ENCODE data around the gene TMED7. TPM values are rescaled to one million over a fixed set of nuclear protein-coding genes. Genes with fewer than 3 reads are reported as not detected.

The TMED7 gene
- polyA plus RNA-seq, 3 donors: 18.2 to 70.1 (median 65.1) TPM

DNA sequence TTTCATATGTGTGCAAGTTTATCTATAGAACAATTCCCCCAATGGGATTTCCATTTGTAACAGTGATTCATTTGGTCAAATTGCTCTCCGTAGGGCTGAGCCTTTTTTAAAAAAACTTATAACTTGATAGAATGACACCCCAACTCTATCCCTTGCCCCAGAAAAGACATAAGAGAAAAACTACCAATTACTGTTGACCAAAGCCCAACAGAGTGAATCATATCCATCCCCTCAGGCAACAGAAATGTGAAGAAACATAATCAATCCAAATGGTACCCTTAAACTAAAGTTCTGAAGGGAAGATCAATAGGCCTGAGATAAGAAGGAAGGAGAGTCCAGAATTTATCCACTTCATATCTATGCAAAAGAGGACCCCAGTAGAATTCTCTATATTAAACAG is 41.3 kb downstream of the TMED7 start:
- Histone ChIP-seq H3K4me1 (ENCODE audit: control insufficient read depth in 1 of 2, insufficient read depth in 2 of 2, low read length in 2 of 2) (peaks cover 0 to 3% of the 10 kb centered on the region in 2 donors), H3K27ac (ENCODE audit: low read depth in 1 of 2, low read length in 2 of 2) (no peak overlapping the region), H3K4me3 (replicated peaks in 1 of 3; ENCODE audit: low read depth in 2 of 3, low read length in 3 of 3) (no peak overlapping the region), H3K9ac (ENCODE audit: insufficient read depth, low read length, poor library complexity, severe bottlenecking) (no peak overlapping the region), H3K9me3 (replicated peaks in 1 of 2; ENCODE audit: control insufficient read depth in 1 of 2, insufficient read depth in 1 of 2, low read length in 2 of 2) (no peaks in the 10 kb centered on the region), H4K20me1 (ENCODE audit: insufficient read depth, low read length) (peaks cover 100% of the 10 kb centered on the region), H3K79me2 (ENCODE audit: insufficient read depth, low read length) (peaks cover 65% of the 10 kb centered on the region), H2AFZ (ENCODE audit: insufficient read depth, low read depth, low read length, poor library complexity, severe bottlenecking) (no peak overlapping the region), H3K27me3 (ENCODE audit: control insufficient read depth in 2 of 2, insufficient read depth in 2 of 2, low read length in 2 of 2) (no peaks in the 10 kb centered on the region), H3K36me3 (replicated peaks in 1 of 2; ENCODE audit: control insufficient read depth in 1 of 2, insufficient read depth in 2 of 2, low read length in 2 of 2) (peaks cover 12 to 54% of the 10 kb centered on the region in 2 donors), H3K4me2 (replicated peaks; ENCODE audit: extremely low read depth, low read length, poor library complexity, severe bottlenecking) (no peak overlapping the region)
- no peak for TF ChIP-seq CTCF (IDR thresholded peaks at IDR 0.05)
- H3K27ac Mint-ChIP-seq: no peak overlapping the region
- peaks cover 4% of the 10 kb centered on the region for H3K4me1 Mint-ChIP-seq
- peaks cover 0 to 3% (median 0%) of the 10 kb centered on the region in 3 donors for H3K27me3 Mint-ChIP-seq (ENCODE audit: low read depth in 3 of 3)
- H3K36me3 Mint-ChIP-seq: peaks cover 31 to 39% of the 10 kb centered on the region in 2 donors
- no CpG with 5 or more reads among the region's 1 CpG for WGBS (ENCODE audit: insufficient coverage)
- H3K9me3 Mint-ChIP-seq: peaks cover 0 to 3% (median 0%) of the 10 kb centered on the region in 7 donors
- no peak for DNase-seq
- intact Hi-C loops (cut with micrococcal nuclease): loop anchor here in 1 of 2 donors (10.0 kb wide), 1 partner anchor 50 kb away; no protein-coding TSS in a partner anchor
- H3K4me3 Mint-ChIP-seq: no peak overlapping the region

DNA sequence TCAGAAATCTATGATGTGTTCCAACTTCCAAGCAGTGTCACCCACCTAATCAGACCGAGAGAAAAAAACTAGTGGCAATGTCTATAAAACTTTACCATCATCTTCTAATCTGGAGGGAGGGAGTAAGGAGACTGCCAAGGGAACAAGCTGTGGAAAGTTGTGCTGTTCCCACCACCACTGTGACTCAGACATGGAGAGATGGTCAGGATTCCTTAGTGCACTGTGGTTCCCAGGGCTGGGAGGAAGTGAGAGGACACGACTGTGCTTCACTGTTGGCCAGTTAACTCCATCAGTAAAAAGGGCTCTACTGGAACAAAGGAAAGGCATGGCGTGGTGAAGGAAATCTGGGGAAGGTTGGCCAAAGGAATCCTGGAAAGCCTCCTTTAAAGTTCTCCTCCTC is 42.4 kb downstream of the TMED7 start:
- H3K27ac Mint-ChIP-seq: peak overlapping the region in 2 of 7 donors; percentile 36 to 47
- H3K4me2 ChIP-seq (replicated peaks; ENCODE audit: extremely low read depth, low read length, poor library complexity, severe bottlenecking): no peak overlapping the region
- H3K27me3 Mint-ChIP-seq (ENCODE audit: low read depth in 3 of 3): peaks cover 0 to 3% (median 0%) of the 10 kb centered on the region in 3 donors
- H3K27ac ChIP-seq (ENCODE audit: low read depth in 1 of 2, low read length in 2 of 2): no peak overlapping the region
- H3K36me3 ChIP-seq (replicated peaks in 1 of 2; ENCODE audit: control insufficient read depth in 1 of 2, insufficient read depth in 2 of 2, low read length in 2 of 2): peaks cover 12 to 56% of the 10 kb centered on the region in 2 donors
- no peak overlapping the region for H3K4me3 Mint-ChIP-seq
- H3K4me1 ChIP-seq (ENCODE audit: control insufficient read depth in 1 of 2, insufficient read depth in 2 of 2, low read length in 2 of 2): peaks cover 0 to 3% of the 10 kb centered on the region in 2 donors
- no peak overlapping the region for H3K4me3 ChIP-seq (replicated peaks in 1 of 3; ENCODE audit: low read depth in 2 of 3, low read length in 3 of 3)
- H3K9me3 Mint-ChIP-seq: peaks cover 0 to 3% (median 0%) of the 10 kb centered on the region in 7 donors
- TF ChIP-seq CTCF (IDR thresholded peaks at IDR 0.05): no peak
- H3K27me3 ChIP-seq (ENCODE audit: control insufficient read depth in 2 of 2, insufficient read depth in 2 of 2, low read length in 2 of 2): no peaks in the 10 kb centered on the region
- intact Hi-C loops (cut with micrococcal nuclease): loop anchor here in 1 of 2 donors (10.0 kb wide), 1 partner anchor 49 kb away; no protein-coding TSS in a partner anchor
- H2AFZ ChIP-seq (ENCODE audit: insufficient read depth, low read depth, low read length, poor library complexity, severe bottlenecking): no peak overlapping the region
- no peaks in the 10 kb centered on the region for H3K9me3 ChIP-seq (replicated peaks in 1 of 2; ENCODE audit: control insufficient read depth in 1 of 2, insufficient read depth in 1 of 2, low read length in 2 of 2)
- peaks cover 98% of the 10 kb centered on the region for H4K20me1 ChIP-seq (ENCODE audit: insufficient read depth, low read length)
- no peak for DNase-seq
- peaks cover 7% of the 10 kb centered on the region for H3K4me1 Mint-ChIP-seq
- peaks cover 57% of the 10 kb centered on the region for H3K79me2 ChIP-seq (ENCODE audit: insufficient read depth, low read length)
- WGBS (ENCODE audit: insufficient coverage): no CpG with 5 or more reads among the region's 3 CpGs
- peaks cover 31 to 36% of the 10 kb centered on the region in 2 donors for H3K36me3 Mint-ChIP-seq
- H3K9ac ChIP-seq (ENCODE audit: insufficient read depth, low read length, poor library complexity, severe bottlenecking): no peak overlapping the region

All from CD14-positive monocyte (primary cell).